Stimulated activated CD4-positive, alpha-beta T cell treated with anti-CD3 and anti-CD28 coated beads, Interleukin-4, amount 100 ng/mL, for 24 hours (primary cell): Measurements from ENCODE around the gene RNF123.
"Not testable (repeated sequence)": the region's sequence is repeated elsewhere in the genome, so short reads cannot be mapped to it uniquely, and the experiment has no call there.

Experiments
- DNase-seq: peaks from one replicate; pipeline ENCODE4 v3.0.0-alpha.2; 2020

RNF123 gene

DNA sequence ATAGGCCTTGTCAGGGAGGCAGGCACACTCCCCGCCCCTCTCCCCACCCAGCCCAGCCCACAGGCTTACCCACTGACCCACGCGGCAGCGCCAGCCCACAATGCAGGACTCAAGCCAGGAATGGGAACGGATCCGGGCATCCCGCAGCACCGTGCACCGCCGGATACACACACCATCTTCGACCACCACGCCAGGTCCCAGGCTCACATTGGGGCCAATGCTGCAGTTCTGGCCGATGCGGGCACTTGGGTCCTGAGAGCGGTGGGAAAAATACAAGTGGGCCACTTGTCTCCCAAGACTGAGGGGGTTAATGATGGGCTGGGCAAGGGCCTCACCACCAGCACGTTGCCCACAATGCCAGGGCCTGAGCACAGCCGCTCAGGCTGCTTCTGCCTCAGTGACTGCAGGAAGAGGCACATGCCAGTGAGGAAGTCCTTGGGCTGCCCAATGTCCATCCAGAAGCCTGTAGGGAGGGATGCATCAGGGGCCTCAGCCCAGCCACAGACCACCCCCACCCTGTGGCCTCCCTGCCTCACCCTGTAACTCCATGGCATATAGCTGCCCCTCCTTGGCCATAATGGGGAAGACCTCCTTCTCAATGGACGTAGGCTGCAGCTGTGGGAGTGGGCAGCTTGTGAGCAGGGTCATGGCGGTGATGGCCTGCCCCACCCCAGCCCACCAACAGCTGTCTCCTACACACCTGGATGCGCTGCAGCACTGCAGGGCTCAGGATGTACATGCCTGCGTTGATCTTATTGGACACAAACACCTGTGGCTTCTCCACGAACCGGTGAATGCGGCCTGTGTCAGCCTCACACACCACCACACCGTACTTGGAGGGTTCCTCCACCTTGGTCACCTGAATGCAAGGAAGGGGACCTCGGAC, 32.8 kb downstream of the RNF123 start:
- DNase-seq, result no peak

DNA sequence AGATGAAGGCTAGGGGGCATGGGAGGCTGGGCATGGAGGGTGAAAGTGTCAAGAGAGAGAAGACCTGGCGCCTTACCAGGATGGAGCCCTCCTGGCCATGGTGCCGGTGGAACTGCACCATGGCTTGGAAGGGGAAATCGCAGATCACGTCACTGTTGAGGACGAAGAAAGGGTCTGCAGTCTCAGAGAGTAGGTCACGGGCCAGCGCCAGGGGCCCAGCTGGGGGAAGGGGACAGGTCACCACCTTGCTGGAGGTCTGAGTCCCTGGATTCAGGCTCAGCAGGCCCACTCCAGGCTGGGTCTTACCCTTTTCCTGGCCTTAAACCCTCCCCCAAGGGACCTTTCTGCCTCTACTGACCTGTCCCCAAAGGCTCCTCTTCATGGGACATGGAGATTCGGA, 33.5 kb downstream of the RNF123 start:
- DNase-seq, result no peak

DNA sequence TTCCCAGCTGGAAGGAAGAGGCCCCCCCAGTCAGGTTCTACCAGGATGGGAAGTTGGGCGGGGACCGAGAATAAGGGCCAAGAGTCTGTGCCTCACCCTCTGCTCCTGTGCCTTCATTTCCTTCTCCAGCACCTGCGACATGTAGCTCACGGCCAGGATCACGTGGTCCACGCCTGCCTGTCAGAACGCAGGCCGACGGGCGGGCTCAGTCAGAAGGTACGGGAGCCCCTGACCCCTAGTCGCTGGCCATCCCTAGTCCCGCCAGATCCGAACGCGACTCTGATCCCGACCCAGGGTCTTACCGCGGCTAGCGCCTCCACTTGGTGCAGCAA, 33.9 kb downstream of the RNF123 start:
- DNase-seq, result peak; percentile 57

DNA sequence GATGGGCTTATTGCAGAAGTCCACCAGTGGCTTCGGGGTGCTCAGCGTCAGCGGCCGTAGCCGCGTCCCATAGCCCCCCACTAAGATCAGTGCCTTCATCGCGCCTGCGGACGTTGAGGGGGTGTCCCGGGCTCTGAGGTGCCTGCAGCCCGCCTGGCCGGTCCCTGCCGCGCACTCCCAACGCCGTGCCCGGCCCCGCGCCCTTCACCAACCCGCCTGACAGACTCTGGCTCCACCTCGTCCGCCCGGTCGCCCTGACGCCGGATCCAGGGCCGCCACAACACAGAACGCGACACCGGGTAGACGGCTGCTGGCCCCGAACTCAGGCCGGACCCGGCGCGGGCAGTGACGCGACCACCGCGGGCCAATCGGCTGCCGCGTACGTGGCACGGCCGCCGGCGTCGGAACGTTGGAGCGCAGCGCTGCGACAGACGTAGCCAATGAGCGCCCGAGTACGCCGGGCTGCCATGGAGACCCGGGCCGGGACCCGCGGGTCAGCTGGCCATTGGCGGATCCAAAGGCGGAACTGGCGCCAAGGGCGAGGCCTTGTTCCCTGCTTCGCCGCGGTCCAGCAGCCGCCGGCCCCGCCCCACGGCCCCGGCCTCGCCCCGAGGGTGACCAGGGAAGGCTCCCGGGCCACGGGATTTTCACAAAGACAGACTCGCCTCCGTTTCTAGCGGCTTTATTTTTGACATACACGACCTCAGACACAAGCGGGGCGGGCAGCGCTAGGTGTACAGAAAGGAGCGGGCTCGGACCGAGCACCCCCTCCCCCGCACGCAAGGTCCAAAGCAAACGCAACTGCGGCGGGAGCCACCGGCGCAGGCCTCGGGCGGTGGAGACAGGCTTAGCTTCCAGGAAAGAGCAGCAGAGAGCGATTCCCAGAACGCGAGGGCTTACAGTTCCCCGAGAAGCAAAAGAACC, 34.5 kb downstream of the RNF123 start, which contains the start of gene GMPPB:
Gene GMPPB (minus strand): TSS at position 324 of the 924 bp plus-strand sequence. CDS start 225 bp downstream, at position 99.
- DNase-seq, result peak; percentile 93

DNA sequence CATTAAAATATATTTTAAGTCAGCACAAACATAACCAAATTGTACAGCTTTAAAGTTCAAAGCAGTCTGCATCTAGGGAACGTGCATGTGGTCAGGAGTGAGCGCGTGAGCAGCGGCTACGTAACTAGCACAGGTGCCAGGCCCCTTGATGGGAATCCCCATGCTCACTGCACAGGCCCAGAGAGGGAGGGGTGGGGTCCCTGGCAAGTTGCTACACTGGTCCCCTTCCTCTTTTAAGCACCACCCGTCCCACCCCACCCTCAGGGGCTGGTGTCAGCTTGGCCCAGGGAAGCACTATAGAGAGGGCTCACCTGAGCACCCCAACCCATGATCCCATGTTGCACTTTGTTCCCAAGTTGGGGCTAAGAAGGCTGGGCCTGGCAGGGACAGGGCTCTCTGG, 35.2 kb downstream of the RNF123 start:
- DNase-seq, result no peak

DNA sequence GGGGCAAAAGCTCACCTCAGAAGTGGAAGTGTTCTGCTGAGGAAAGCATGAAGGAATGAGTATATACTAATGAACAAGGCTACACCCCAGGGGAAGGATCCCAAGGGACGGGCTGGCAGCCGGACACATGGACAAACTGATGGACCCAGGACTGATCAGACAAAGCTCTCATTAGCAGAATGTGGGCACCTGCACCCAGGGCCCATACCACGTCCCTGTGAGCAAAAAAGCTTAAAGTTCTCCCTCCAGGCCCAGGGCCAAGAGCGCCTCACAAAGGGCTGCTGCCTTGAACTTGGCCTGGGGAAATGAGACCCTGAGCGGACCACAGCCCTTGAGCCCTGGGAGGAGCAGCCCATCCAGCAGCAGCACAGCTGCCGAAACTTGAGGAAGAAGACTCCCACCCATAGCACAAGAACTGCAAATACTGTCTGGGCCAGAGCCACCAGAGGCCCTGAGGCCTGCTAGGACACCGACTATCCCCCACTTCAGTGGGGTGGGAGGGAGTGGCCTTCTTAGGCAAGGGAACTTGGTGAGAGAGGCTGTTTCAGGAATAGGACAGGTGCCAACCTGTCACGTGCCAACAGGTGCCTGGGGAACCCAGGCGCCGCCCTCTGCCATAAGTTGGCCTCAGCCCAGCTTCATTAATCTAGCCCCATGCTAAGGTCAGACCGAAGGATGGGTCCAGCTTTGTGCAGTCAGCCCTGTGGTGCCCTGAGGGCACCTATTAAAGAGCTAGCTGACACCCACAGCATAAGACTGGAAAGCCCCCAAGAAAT, 36.7 kb downstream of the RNF123 start:
- DNase-seq, result no peak

DNA sequence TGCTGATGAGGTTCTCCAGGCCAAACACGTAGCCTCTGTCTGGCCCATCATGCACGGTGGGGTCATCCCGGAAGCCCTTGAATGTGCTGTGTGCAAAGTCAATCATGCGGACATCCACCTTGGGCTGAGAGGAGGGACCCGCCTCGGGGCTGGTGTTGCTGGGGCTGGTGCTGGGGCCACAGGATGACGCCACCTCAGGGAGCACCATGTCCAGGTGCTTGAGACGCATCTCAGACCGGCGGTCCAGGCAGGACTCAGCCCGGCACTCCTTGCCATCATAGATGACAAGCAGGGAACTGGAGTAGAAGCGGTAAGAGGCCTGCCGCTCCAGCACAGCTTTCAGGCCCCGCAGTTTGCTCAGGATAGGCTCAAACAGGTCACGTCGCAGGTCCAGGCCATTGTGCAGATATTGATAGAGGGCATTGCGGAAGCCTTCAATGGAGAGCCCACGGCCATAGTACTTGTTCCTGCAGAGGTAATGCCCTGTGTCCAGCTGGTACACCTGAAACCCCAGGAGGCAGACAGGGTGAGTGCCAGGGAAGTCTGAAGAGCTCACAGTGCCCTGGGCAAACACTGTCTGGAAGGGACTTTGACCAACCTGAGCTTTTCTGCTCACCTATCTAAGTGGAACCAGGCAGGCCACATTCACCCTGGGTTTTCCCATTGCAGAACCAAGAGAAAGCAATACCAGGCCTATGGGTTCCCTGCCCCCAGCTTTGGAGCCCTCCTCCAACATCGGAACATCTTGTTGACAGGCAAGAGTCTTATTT, 38.0 kb downstream of the RNF123 start:
- DNase-seq, result no peak

DNA sequence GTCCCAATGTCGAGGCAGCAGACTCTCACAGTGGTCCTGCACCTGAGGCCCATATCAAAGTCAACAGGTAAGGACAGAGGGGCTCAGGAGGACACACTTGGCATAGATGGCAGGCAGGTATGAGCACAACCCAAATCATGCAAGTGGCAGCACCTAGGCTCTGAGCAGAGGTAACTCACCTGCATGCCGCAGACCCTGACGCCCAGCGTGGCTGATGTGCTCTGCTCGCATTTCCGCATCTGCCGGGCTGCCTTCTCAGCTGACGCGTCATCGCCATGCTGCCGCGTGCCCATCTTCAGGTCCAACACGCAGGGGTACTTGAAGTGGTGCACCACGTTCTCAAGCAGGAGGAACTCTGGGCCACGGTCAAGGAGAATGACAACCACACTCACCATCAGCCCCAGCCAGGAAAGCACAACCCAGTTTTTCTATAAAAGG, 38.6 kb downstream of the RNF123 start:
- DNase-seq, result no peak

DNA sequence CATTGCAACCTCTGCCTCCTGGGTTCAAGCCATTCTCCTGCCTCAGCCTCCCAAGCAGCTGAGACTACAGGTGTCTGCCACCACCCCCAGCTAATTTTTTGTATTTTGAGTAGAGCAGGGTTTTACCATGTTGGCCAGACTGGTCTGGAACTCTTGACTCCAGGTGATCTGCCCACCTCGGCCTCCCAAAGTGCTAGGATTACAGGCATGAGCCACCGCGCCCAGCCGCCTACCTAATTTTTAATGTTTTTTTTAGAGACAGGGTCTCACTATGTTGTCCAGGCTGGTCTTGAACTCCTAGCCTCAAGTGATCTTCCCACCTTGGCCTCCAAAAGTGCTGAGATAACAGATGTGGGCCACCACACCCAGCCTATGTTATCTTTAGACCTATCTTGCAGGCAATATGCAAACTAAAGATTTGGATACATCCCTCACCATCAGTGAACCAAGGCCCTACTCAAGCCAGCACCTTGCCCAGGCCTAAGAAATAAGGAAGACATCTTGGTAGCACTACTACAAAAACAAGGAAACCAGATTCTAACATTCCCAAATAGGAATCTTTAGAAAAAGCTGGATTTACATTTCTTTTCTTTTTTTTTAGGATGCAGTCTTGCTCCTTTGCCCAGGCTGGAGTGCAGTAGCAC, 40.7 kb downstream of the RNF123 start:
- DNase-seq, result no peak

DNA sequence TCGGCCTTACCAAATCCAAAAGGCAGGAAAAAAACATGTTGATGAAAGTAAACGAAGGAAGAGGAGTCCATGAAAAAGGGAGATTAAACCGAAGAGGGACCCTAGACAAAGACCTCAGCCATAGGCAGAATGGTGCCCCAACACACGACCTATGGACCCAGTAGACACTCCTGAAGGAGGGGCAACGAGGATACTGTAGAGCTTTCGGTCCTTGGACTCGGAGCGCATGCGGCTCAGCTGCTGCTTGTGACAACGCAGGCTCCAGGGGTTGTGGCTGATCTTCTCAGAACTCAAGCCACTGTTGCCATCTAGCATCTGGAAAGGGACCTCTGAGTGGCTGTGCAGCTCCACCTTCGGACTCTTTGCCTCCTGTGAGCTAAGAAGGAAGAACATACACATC, 43.2 kb downstream of the RNF123 start:
- DNase-seq, result no peak

DNA sequence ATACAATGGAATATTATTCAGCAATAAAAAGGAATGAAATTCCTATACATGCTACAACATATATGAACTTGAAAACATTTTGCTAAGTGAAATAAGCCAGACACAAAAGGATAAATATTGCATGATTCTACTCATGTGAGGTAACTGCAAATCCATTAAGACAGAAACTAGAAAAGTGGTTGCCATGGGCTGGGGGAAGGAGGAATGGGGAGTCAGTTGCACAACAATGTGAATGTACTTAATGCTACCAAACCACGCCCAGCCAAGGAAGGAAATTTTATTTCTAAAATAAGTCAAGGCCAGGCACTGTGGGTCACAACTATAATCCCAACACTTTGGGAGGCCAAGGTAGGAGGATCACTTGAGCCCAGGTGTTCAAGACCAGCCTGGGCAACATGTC, 44.2 kb downstream of the RNF123 start:
- DNase-seq, result no peak

DNA sequence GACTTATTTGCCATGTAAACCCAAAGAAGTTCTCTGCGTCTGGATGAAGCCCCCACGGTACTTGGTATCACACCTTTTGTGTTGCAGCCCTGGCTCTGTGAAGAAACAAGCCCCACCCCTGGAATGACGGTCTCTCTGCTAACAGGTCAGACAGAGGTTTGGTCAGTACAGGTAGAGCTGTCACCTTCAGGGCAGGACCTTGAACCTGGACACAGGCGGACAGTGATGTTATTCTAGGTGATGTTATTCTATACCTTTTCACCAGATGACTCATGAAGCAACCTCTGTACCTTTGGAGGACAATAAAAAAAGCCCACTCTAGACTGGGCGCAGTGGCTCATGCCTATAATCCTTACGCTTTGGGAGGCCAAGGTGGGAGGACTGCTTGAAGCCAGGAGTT, 45.4 kb downstream of the RNF123 start:
- no peak for DNase-seq

DNA sequence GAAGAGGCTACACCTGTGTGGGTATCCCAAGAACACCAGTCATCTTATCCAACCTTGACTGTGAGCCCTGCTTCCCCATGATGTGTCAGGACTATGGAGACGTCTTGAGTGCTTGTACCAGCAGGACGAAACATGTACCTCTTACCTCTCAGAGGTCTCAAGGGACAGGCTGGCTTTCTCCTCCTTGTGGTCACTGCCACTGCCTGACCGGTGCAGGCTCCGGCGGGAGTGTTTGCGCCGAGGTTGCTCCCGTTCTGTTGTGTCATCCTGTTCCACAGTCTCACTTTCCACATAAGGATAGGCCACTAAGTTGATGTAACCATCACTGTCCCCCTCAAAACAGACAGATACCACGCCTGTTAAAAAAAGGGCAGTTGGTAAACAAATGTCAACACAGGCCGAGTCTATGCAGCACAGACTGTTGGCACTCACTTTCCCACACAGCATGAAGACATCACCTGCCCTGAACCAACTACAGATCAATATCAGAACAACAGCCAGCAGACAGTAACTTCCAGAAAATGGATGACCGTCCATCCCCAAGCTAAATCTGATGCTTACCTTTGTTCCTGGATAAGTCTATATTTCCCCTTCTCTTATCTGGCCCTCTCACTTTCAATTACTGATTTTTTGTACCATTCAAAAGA, 48.8 kb downstream of the RNF123 start:
- no peak for DNase-seq

DNA sequence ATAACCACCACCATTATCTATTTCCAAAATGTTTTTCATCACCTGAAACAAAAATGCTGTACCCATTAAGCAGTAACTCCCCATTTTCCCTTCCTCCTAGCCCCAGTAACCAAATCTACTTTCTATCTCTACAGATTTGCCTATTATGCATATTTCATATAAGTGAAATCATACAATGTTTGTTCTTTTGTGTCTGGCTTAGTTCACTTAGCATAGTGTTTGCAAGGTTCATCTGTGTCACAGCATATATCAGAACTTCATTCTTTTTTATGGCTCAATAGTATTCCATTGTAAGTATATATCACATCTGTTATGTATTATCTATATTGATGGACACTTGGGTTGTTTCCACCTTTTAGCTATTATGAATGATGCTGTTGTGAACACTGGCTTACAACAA, 51.1 kb downstream of the RNF123 start:
- DNase-seq, result no peak

DNA sequence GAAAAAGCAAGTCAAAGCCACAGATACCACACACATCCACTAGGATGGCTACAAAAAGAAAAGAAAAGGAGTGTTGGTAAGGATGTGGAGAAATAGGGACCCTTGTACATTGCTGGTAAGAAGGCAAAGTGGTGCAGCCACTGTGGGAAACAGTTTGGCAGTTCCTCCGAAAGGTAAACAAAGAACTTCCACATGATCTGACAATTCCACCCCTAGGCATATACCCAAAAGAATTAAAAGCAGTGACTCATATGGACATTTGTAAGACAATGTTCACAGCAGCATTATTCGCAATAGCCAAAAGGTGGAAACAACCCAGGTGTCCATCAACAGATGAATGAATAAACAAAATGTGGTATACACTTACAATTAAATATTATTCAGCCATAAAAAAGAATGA, 56.6 kb downstream of the RNF123 start:
- no peak for DNase-seq

DNA sequence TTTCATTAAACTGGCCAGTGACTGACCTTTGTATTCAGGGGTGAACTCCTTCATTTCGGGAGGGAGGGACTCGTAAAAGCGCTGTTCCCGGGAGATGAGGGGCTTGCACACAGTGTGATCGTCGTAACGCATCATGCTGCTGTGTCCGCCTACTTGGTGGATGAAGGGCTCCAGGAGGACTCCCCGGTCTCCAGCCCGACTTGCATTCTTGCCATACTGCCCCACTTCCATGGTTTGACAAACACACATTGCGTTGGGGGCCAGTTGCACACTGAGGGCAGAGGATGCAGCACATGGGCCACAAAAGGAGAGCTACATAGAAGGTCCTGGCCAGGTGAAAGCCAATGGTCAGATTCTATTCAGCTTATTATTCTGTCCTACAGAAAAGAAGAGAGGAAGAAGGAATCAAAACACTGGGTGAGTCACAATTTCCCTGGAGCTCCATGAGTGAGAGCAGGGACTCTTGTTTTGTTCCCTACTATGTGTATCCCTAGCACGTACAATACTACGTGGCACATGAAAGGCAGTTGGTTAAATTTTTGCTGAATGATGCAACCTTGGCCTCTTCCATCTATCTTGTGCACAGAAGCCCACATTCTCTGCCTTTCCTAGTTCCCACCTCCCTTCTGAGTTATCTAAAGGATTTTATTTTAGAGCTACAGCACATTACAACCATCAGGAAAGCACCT, 58.6 kb downstream of the RNF123 start:
- no peak for DNase-seq

DNA sequence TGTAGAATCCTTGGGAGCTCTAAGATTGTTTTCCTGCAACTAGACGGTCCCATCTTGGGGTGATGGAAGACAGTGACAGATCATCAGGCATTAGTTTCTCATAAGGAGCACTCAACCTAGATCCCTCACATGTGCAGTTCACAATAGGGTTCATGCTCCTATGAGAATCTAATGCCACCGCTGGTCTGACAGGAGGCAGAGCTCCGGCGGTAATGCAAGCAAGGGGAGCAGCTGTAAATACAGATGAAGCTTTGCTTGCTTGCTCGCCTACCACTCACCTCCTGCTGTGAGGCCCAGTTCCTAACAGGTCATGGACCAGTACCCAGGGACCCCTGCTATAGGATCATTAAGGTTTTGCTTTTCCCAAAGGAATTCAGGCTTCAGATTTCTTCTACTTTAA, 59.5 kb downstream of the RNF123 start:
- not testable (repeated sequence) for DNase-seq

DNA sequence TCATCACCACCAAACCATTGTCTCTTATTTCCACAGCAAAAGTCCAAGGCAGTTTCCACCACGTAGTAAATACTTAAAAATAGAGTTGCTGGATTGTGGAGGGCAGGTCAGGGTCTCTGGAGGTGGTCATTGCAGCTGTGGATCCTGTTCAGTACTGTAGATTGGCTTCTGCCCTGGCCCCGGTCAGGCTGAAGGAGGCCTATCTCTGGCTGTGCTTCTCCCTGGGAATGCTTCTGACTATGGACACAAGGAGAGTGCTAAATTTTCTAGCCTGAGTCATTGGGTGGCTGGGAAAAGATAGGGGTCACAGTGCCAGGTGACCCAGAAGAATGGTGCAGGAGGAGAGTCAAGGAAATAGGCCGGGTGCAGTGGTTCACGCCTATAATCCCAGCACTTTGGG, 60.7 kb downstream of the RNF123 start:
- DNase-seq, result no peak

DNA sequence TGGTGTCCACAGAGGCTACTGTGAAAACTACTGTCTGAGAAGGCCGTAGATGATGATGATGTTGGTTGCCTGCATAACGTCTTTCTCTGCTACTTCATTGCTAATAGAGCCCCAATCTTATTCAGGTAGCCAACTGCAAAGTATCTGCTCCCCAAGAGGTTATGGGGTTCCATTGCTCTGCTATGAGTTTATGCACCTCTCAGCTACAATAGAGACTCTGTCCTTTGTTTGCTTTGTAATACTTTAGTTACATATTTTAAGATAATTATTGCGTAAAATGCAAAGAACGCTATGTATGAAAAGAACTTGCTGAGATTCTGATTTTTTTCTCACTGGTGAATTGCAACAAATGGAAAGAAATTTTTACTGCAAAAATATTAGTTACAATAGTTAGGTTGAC, 62.1 kb downstream of the RNF123 start:
- DNase-seq, result no peak

DNA sequence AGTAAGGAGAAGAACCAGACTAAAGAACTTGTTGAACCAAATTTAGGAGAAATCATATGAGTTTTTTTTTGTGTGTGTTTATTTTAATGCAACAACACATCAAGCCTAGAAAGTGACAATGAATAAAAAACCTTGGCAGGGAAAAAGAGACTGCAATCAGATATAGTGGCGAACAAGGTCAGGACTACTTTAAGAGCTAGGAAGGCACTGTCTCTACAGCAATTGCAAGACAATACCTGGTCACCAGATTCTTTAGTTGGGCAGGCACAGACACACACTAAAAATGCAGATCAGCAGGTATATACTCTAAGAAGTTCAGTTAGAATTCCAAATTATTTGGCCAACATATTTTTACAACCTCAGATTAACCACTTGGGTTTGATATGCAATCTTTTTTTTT, 65.2 kb downstream of the RNF123 start:
- DNase-seq, result no peak

DNA sequence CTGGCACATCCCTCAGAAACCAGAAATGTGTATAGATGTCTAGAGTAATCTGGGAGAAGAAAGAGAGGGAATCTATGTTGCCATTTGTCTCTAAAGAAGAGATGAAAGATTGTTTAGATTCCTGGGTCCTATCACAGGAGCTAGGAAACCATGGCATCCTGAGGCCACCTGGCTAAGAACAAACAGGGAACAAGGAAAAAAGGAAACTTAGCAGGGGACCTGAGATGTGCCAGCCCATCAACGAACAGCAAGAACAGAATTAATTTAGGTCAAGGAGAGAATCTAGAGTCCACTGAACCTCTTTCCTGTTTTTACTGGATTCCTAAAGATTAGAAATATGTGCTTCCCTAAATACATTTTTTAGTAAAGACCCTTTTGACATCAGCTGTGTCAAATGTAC, 66.7 kb downstream of the RNF123 start:
- DNase-seq, result no peak
